AG09319 (cell line): ENCODE results near the gene ACOT12.

Experiments
- DNase-seq: peaks from one replicate; pipeline ENCODE4 v3.0.0-alpha.2; 2010; ENCODE audit warnings: low read depth; ENCODE audit errors: extremely low read depth
- CTCF ChIP-seq: IDR thresholded peaks from 2 replicates; pipeline ENCODE4 v1.5.1; 2011; ENCODE audit warnings: low read depth, mild to moderate bottlenecking, inconsistent platforms, low read length, moderate library complexity

Gene ACOT12

DNA sequence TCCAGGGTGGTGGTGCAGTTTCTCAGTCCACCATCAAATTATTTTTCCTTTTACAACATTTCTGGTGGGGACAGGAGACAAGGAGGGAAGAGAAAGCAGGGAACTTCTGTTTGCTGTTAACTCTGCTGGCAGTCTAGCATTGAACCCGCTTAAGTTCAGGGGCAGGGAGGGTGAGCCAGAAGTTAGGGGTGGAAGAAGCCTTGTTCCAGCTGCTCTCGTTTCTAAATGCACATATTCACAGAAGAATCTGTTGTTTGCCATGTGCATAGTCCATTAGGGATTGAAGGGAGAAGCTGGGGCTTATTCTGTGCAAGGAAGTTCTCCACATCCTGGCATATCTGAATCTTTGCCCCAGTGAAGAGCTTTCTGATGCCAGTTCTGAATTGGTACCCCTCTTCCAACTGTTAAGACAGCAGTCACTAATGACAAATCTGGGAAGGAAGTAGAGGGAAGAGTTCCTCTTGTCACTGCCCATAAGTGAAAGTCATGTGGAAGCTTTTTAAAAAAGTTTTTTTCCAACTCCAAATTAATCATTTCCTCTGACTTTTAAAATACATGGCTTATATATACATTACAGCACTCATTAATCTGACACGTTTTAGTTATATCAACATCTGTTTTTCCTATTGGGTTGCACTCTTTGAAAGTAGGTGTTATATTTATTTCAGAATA, 32.6 kb upstream of the ACOT12 start:
- DNase-seq = no peak
- TF ChIP-seq CTCF = no peak

GRCh38 chr5:81425569-81425968, 31.6 kb upstream of the ACOT12 start:
- TF ChIP-seq CTCF = peak; percentile 37
- DNase-seq = no peak

- TF ChIP-seq CTCF = no peak
- DNase-seq = peak; percentile 54
These were observed 30.8 kb upstream of the ACOT12 start for GRCh38 chr5:81424728-81425127.

DNA sequence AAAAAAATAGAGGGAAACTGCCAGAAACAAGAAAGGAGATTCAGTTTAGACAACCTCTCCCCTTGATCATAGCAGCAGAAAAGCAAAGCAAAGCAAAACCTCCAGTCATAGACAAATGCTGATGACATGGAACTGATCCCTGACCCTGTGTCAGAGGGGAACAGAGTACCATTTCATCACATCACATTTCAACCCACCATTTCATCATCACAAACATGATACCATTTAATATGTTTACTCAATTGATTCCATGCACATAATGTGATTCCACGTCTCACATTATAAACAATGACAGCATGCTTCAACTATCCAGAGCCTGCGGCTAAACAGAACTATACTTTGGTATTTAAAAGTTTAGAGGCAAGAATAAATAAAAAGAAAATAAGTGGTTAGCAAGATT, 28.7 kb upstream of the ACOT12 start:
- TF ChIP-seq CTCF = no peak
- peak; percentile 86 for DNase-seq

DNA sequence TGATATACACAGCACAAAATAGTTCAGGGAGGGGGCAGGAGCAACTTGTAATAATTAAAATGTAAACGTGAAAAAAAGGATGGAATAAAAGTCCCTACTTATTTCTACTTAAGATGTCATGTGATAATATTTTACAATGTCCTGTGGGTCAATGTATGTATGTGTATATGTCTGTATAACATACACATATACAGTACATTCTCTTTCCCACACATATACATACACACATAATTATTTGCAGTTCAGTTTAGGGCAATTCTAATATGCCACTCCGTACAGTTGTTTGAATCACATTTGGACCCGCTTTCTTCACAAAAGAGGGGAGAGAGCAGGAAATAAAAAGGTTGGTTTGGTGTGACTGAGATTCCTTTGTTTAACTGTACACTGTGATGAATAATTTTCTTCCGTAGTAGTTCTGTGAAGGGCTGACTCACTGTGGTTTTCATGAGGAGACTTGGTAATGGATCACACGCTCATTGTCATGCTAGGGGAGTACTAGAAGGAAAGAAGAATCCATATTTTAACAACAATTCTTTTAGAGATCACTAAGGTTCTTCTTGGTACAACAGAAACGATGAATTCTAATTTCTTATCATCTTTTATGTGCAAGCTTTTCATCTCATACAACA, 26.2 kb upstream of the ACOT12 start:
- peak; percentile 74 for DNase-seq
- no peak for TF ChIP-seq CTCF

GRCh38 chr5:81418606-81419005, 24.7 kb upstream of the ACOT12 start:
- no peak for DNase-seq
- TF ChIP-seq CTCF = no peak

DNA sequence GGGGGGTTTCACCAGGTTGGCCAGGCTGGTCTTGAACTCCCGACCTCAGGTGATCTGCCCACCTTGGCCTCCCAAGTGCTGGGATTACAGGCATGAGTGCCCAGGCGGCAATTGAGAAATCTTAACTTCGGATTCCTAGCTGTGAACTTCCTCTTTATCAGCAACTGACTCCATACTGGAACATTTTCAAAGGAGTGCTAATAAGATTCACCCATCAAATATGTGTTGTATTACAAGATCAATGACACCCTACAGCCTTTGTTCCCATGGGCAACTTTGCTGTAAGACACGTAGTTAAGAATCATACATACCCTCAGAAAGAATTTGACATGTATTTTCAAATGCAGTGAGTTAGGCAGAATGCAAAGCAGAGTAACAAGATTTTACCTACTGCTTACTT, 23.1 kb upstream of the ACOT12 start:
- DNase-seq = no peak
- TF ChIP-seq CTCF = no peak
